Adrenal gland (tissue), 12 donors: ENCODE measurements around the gene CRYBG3. TPM values are rescaled to one million over a fixed set of nuclear protein-coding genes. Genes with fewer than 3 reads are reported as not detected.

Experiments used
- DNase-seq, 7 donors: peaks; one replicate each; pipeline ENCODE4 v3.0.0-alpha.2; 2019 to 2020
- H3K27ac ChIP-seq, 5 donors: fragments of 200-600 bp; sonication (generic) in 4 of 5; 1 replicate in 3 of 5; 2 replicates in 2 of 5; pipeline versions ENCODE4 v1.5.1 to v1.8.0; 2016 to 2020; ENCODE audit warnings: mild to moderate bottlenecking in 1 of 5
- H3K27me3 ChIP-seq: fragments of 200-600 bp; 2 replicates; pipeline ENCODE4 v1.8.0; 2021
- H3K36me3 ChIP-seq, 2 donors: fragments of 200-600 bp; replicated peaks in 1 of 2; 1 replicate in 1 of 2; 2 replicates in 1 of 2; pipeline versions ENCODE4 v1.5.1 to v1.8.0; 2018 to 2022
- H3K4me1 ChIP-seq, 2 donors: fragments of 200-600 bp; replicated peaks in 1 of 2; 1 replicate in 1 of 2; 2 replicates in 1 of 2; pipeline versions ENCODE4 v1.5.1 to v1.8.0; 2018 to 2021
- H3K4me3 ChIP-seq, 4 donors: fragments of 200-600 bp; sonication (generic) in 3 of 4; one replicate each; pipeline ENCODE4 v1.5.1; 2016 to 2018
- H3K9me3 ChIP-seq, 3 donors: fragments of 200-600 bp; sonication (generic) in 1 of 3; replicated peaks in 1 of 3; 1 replicate in 2 of 3; 2 replicates in 1 of 3; pipeline versions ENCODE4 v1.5.1 to v1.8.0; 2016 to 2021
- POLR2A ChIP-seq, 2 donors: fragments of 450-650 bp; IDR thresholded peaks; one replicate each; pipeline ENCODE4 v1.6.1; 2017; ENCODE audit warnings: antibody characterized with exemption in 2 of 2, mild to moderate bottlenecking in 2 of 2, moderate library complexity in 1 of 2
- whole genome bisulfite sequencing, 4 donors: extraction: QIAGEN DNeasy Blood & Tissue Kit in 2 of 4; methylation state at CpG; one replicate each; pipeline versions ENCODE4 v1.1.5 to v1.1.7; 2013 to 2017; 5-methylcytosine and 5-hydroxymethylcytosine counted together
- intact Hi-C, 2 donors: fragments of 100-400 bp; cut with DNase I; formaldehyde crosslinking; loops; one replicate each; pipeline versions ENCODE4 v1.14.1 to v1.15.0; 2022 to 2023
- polyA plus RNA-seq, 3 donors: library from polyadenylated mRNA; stranded (reverse); fragments of 200-250 nt in 2 of 3; fragments of 350-450 nt in 1 of 3; fragmentation: Illumina TruSeq in 1 of 3; extraction: RNeasy Lipid Tissue Mini Kit (QIAGEN cat#74804) in 1 of 3; gene quantifications; one replicate each; pipeline ENCODE4 v1.2.3, GENCODE V29; 2013 to 2014
- total RNA-seq, 9 donors: library from RNA; depleted of rRNA in 4 of 9; stranded (reverse); fragments of >200 nt in 4 of 9; fragments of 120-200 nt in 1 of 9; fragmentation: NEBNext Ultra II Directional in 1 of 9; extraction: Animal tissue kit (Norgen Biotek cat#: 25700) in 1 of 9; gene quantifications; one replicate each; pipeline versions ENCODE4 v1.1.0 to v1.2.4, GENCODE V29; 2013 to 2023
- TF ChIP-seq, protein P1 (sequence below), 6 experiments: fragments of 450-650 bp in 4 of 6; fragments of 200-600 bp in 2 of 6; sonication (generic) in 1 of 6; IDR thresholded peaks; 1 replicate in 5 of 6; 2 replicates in 1 of 6; pipeline versions ENCODE4 v1.5.1 to v1.8.0; 2016 to 2021; ENCODE audit warnings: antibody characterized with exemption in 6 of 6, mild to moderate bottlenecking in 2 of 6, moderate library complexity in 1 of 6
- donor health status: healthy with polysubstance abuse.
- donor health status: Bipolar disorder and iron deficiency.
- donor health status: DM: yes; HTN: yes; CAD: no.
- donor health status: DM: no; HTN: no; CAD: no.
- donor health status: DM: no; HTN: no; CAD: no.
- donor health status: DM: yes; HTN: yes; CAD: no.

CRYBG3 gene
- total and polyA plus RNA-seq, 12 donors: 2.7 to 25.0 (median 12.5) TPM

DNA sequence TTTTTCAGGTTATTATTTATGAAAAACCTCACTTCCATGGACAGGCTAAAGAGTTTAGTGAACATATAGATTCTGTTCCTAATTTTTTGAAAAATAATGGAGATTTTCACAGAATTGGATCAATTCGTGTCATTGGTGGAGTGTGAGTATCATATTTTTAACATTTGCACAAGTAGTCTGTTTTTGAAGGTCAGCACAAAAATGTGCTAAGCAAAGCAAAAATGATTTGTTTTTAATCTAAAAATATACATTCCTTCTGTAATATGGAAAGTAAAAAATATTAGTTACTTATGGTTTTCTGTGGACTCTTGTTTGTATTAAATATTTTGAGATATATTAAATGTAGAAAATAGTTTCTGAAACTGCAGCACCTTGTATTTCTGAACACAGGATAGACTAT, 71.0 kb downstream of the CRYBG3 start:
- H3K27ac ChIP-seq: no peak overlapping the region
- no peak overlapping the region for H3K4me3 ChIP-seq
- 75 to 88% (median 87%) methylated on average over 1 of the region's 1 CpG for WGBS, 4 donors
- no peaks in the 10 kb centered on the region for H3K27me3 ChIP-seq
- TF ChIP-seq POLR2A (IDR thresholded peaks at IDR 0.05): no peak
- TF ChIP-seq, protein P1, sequence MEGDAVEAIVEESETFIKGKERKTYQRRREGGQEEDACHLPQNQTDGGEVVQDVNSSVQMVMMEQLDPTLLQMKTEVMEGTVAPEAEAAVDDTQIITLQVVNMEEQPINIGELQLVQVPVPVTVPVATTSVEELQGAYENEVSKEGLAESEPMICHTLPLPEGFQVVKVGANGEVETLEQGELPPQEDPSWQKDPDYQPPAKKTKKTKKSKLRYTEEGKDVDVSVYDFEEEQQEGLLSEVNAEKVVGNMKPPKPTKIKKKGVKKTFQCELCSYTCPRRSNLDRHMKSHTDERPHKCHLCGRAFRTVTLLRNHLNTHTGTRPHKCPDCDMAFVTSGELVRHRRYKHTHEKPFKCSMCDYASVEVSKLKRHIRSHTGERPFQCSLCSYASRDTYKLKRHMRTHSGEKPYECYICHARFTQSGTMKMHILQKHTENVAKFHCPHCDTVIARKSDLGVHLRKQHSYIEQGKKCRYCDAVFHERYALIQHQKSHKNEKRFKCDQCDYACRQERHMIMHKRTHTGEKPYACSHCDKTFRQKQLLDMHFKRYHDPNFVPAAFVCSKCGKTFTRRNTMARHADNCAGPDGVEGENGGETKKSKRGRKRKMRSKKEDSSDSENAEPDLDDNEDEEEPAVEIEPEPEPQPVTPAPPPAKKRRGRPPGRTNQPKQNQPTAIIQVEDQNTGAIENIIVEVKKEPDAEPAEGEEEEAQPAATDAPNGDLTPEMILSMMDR (IDR thresholded peaks at IDR 0.05): no peak
- no peaks in the 10 kb centered on the region for H3K9me3 ChIP-seq
- intact Hi-C loops: no loop called here
- H3K36me3 ChIP-seq: peaks cover 0 to 16% of the 10 kb centered on the region in 2 donors
- no peak for DNase-seq
- no peaks in the 10 kb centered on the region for H3K4me1 ChIP-seq

- TF ChIP-seq, protein P1 (IDR thresholded peaks at IDR 0.05): no peak
- TF ChIP-seq POLR2A (IDR thresholded peaks at IDR 0.05): no peak
- Histone ChIP-seq H3K27ac (no peak overlapping the region), H3K4me3 (no peak overlapping the region), H3K27me3 (no peaks in the 10 kb centered on the region), H3K9me3 (no peaks in the 10 kb centered on the region), H3K36me3 (peaks cover 0 to under 1% of the 10 kb centered on the region in 2 donors), H3K4me1 (no peaks in the 10 kb centered on the region)
- intact Hi-C loops: no loop called here
- no peak for DNase-seq
- WGBS, 4 donors: 82 to 90% (median 86%) methylated on average over 3 of the region's 3 CpGs
Measured at GRCh38 chr3:97895216-97895615, 73.4 kb downstream of the CRYBG3 start.

GRCh38 chr3:97896129-97896528, 74.3 kb downstream of the CRYBG3 start:
- DNase-seq: no peak
- no peaks in the 10 kb centered on the region for H3K27me3 ChIP-seq
- TF ChIP-seq POLR2A (IDR thresholded peaks at IDR 0.05): no peak
- TF ChIP-seq, protein P1 (IDR thresholded peaks at IDR 0.05): no peak
- no peaks in the 10 kb centered on the region for H3K36me3 ChIP-seq
- peaks cover 0 to 1% of the 10 kb centered on the region in 2 donors for H3K4me1 ChIP-seq
- no peaks in the 10 kb centered on the region for H3K9me3 ChIP-seq
- 91 to 100% (median 98%) methylated on average over 1 of the region's 1 CpG for WGBS, 4 donors
- no peak overlapping the region for H3K27ac ChIP-seq
- intact Hi-C loops: no loop called here
- no peak overlapping the region for H3K4me3 ChIP-seq

DNA sequence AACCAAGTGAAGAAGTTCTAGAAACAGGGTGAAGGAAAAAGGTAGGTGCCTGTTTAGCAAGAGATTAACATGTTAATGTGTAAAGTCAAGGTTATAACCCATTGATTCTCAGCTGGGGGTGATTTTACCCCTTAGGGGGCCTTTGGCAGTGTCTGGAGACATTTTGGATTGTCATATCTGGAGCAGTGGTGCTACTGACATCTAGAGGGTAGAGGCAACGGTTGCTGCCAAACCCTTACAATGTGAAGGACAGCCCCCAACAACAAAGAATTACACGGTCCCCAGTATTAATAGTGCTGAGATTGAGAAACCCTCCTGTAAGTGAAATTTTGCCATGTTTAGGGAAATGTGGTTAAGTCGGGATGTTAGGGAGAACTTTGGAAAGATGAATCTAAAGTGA, 74.7 kb downstream of the CRYBG3 start:
- Histone ChIP-seq H3K27me3 (no peaks in the 10 kb centered on the region), H3K4me1 (peaks cover 0 to 6% of the 10 kb centered on the region in 2 donors), H3K4me3 (no peak overlapping the region), H3K36me3 (no peaks in the 10 kb centered on the region), H3K9me3 (no peaks in the 10 kb centered on the region), H3K27ac (no peak overlapping the region)
- WGBS, 4 donors: 85 to 97% (median 94%) methylated on average over 3 of the region's 3 CpGs
- intact Hi-C loops: no loop called here
- no peak for DNase-seq
- no peak for TF ChIP-seq POLR2A (IDR thresholded peaks at IDR 0.05)
- TF ChIP-seq, protein P1 (IDR thresholded peaks at IDR 0.05): no peak
